Renal pelvis (tissue), 4 donors: ENCODE results near the gene MOSPD3. TPM values are rescaled to one million over a fixed set of nuclear protein-coding genes. Genes with fewer than 3 reads are reported as not detected.

Source experiments
- DNase-seq: peaks from one replicate; pipeline ENCODE4 v3.0.0-alpha.2; 2013
- polyA plus RNA-seq, 3 donors: library from polyadenylated mRNA; unstranded; fragments of 120-200 nt; gene quantifications; one replicate each; pipeline ENCODE4 v1.2.1, GENCODE V29; 2013; ENCODE audit not compliant: insufficient read length in 3 of 3

MOSPD3 gene
- polyA plus RNA-seq, 3 donors, result 26.8 to 31.5 (median 30.3) TPM

GRCh38 chr7:100613412-100614175, 1.3 kb downstream of the MOSPD3 start:
- DNase-seq, result no peak

GRCh38 chr7:100614308-100614861, 2.0 kb downstream of the MOSPD3 start:
- DNase-seq, result no peak

GRCh38 chr7:100620239-100620638, 7.9 kb downstream of the MOSPD3 start:
- DNase-seq, result no peak

GRCh38 chr7:100620804-100621203, 8.5 kb downstream of the MOSPD3 start:
- DNase-seq, result no peak

GRCh38 chr7:100621554-100621953, 9.2 kb downstream of the MOSPD3 start:
- no peak for DNase-seq

- DNase-seq, result no peak
Observed at GRCh38 chr7:100623951-100624824, 11.8 kb downstream of the MOSPD3 start.

GRCh38 chr7:100626055-100626454, 13.7 kb downstream of the MOSPD3 start:
- DNase-seq, result no peak

- no peak for DNase-seq
Observed at GRCh38 chr7:100626530-100627237, 14.3 kb downstream of the MOSPD3 start.

- no peak for DNase-seq
Observed at GRCh38 chr7:100627238-100627549, 14.9 kb downstream of the MOSPD3 start.

- DNase-seq, result no peak
Observed at GRCh38 chr7:100629117-100629716, 16.9 kb downstream of the MOSPD3 start.

- no peak for DNase-seq
Observed at GRCh38 chr7:100630066-100630465, 17.7 kb downstream of the MOSPD3 start.

- DNase-seq, result peak; percentile 42
Observed at GRCh38 chr7:100632951-100633717, 20.8 kb downstream of the MOSPD3 start.

- no peak for DNase-seq
Observed at GRCh38 chr7:100639995-100640516, 27.7 kb downstream of the MOSPD3 start.

GRCh38 chr7:100640517-100641440, 28.4 kb downstream of the MOSPD3 start:
- no peak for DNase-seq

- no peak for DNase-seq
Observed at GRCh38 chr7:100641463-100641859, 29.1 kb downstream of the MOSPD3 start, which contains the start of gene TFR2. Gene TFR2 (minus strand): TSS chr7:100641552. CDS start chr7:100641509, 43 bp downstream.

GRCh38 chr7:100641860-100642533, 29.7 kb downstream of the MOSPD3 start:
- no peak for DNase-seq

- no peak for DNase-seq
Observed at GRCh38 chr7:100642534-100642907, 30.2 kb downstream of the MOSPD3 start.

- DNase-seq, result no peak
Observed at GRCh38 chr7:100649826-100650565, 37.7 kb downstream of the MOSPD3 start.
